Stimulated activated CD8-positive, alpha-beta memory T cell treated with anti-CD3 and anti-CD28 coated beads, Interleukin-12 subunit alpha, Interleukin-12 subunit beta, amount 100 ng/mL, for 4 hours (primary cell): ENCODE results near the gene OVCH2.

ENCODE experiments used
- DNase-seq: peaks from one replicate; pipeline ENCODE4 v3.0.0-alpha.2; 2020; ENCODE audit warnings: low read depth

The OVCH2 gene

DNA sequence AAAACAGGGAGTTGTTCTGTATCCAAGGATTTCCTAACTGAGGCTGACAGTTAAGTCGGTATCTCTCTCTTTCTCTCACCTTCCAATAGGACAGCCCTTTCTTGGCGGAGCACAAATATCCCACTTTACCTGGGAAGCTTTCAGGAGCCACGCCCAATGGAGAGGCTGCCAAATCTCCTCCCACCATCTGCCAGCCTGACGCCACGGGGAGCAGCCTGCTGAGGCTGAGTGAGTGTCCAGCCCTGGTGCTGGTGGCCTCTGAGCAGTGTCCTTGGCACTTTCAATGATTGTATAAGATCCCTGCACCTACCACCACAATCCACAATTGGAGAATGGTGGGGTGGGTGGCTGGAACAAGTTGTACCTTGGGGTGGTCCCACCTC, 66.6 kb downstream of the OVCH2 start:
- DNase-seq = no peak
